GM18873 (cell line): ENCODE results near the gene ZNF669.

Source experiments
- ATAC-seq: cut with Tn5 transposase; IDR thresholded peaks from one replicate; pipeline ENCODE4 v1.9.1; 2021; ENCODE audit warnings: mild to moderate bottlenecking, moderate library complexity, moderate number of reproducible peaks; ENCODE audit not compliant: unreplicated experiment, low FRiP score

The ZNF669 gene

GRCh38 chr1:247111700-247112478 is 7.7 kb upstream of the ZNF669 start:
- no peak for ATAC-seq

- ATAC-seq, result no peak
These were observed 7.1 kb upstream of the ZNF669 start for GRCh38 chr1:247111259-247111699.

- no peak for ATAC-seq
These were observed 6.6 kb upstream of the ZNF669 start for GRCh38 chr1:247110627-247111258.

- no peak for ATAC-seq
These were observed 3.5 kb upstream of the ZNF669 start for GRCh38 chr1:247107694-247108093.

GRCh38 chr1:247105966-247106365 is 1.8 kb upstream of the ZNF669 start:
- ATAC-seq, result no peak

- ATAC-seq, result no peak
These were observed 809 bp upstream of the ZNF669 start for GRCh38 chr1:247104965-247105364.

- no peak for ATAC-seq
These were observed 1.8 kb downstream of the ZNF669 start for GRCh38 chr1:247102381-247102780.

GRCh38 chr1:247100676-247101279 is 3.4 kb downstream of the ZNF669 start:
- ATAC-seq, result no peak

GRCh38 chr1:247096958-247097357 is 7.2 kb downstream of the ZNF669 start:
- no peak for ATAC-seq

- ATAC-seq, result no peak
These were observed 7.6 kb downstream of the ZNF669 start for GRCh38 chr1:247096544-247096943.

GRCh38 chr1:247096112-247096511 is 8.0 kb downstream of the ZNF669 start:
- no peak for ATAC-seq

GRCh38 chr1:247090455-247090854 is 13.7 kb downstream of the ZNF669 start:
- no peak for ATAC-seq

GRCh38 chr1:247089616-247090375 is 14.4 kb downstream of the ZNF669 start:
- ATAC-seq, result no peak

- ATAC-seq, result no peak
These were observed 15.2 kb downstream of the ZNF669 start for GRCh38 chr1:247088967-247089366.

- no peak for ATAC-seq
These were observed 16.9 kb downstream of the ZNF669 start for GRCh38 chr1:247087256-247087655.

- ATAC-seq, result no peak
These were observed 18.8 kb downstream of the ZNF669 start for GRCh38 chr1:247085310-247085709.

GRCh38 chr1:247084771-247085170 is 19.4 kb downstream of the ZNF669 start:
- ATAC-seq, result no peak

GRCh38 chr1:247079141-247079874 is 24.8 kb downstream of the ZNF669 start:
- ATAC-seq, result no peak

- peak; percentile 98 for ATAC-seq
These were observed 25.7 kb downstream of the ZNF669 start, which contains the start of gene ZNF670 for GRCh38 chr1:247078258-247079140. Gene ZNF670, minus strand, starts transcription at chr1:247078811. Its CDS starts 215 bp downstream, at chr1:247078596.
